ENCODE measurements around the gene VENTX. TPM values are rescaled to one million over a fixed set of nuclear protein-coding genes. Genes with fewer than 3 reads are reported as not detected.

The VENTX gene
- polyA plus RNA-seq, 3 donors, result 0.14 to 0.27 (median 0.25) TPM

GRCh38 chr10:133235265-133235855 is 2.3 kb upstream of the VENTX start:
- DNase-seq, result no peak

- no peak for DNase-seq
Measured at GRCh38 chr10:133235932-133236331, 1.7 kb upstream of the VENTX start.

- DNase-seq, result no peak
Measured at GRCh38 chr10:133236401-133237240, 1.0 kb upstream of the VENTX start.

- no peak for DNase-seq
Measured at GRCh38 chr10:133237241-133237587, 441 bp upstream of the VENTX start.

GRCh38 chr10:133238466-133238804 is 780 bp downstream of the VENTX start:
- DNase-seq, result no peak

GRCh38 chr10:133239990-133240389 is 2.3 kb downstream of the VENTX start:
- no peak for DNase-seq

GRCh38 chr10:133241501-133242205 is 4.0 kb downstream of the VENTX start:
- no peak for DNase-seq

- DNase-seq, result no peak
Measured at GRCh38 chr10:133242611-133243356, 5.1 kb downstream of the VENTX start.

GRCh38 chr10:133243593-133243992 is 5.9 kb downstream of the VENTX start:
- no peak for DNase-seq

- DNase-seq, result no peak
Measured at GRCh38 chr10:133245439-133246235, 8.0 kb downstream of the VENTX start.

- no peak for DNase-seq
Measured at GRCh38 chr10:133246236-133246626, 8.6 kb downstream of the VENTX start.

GRCh38 chr10:133247681-133248333 is 10.2 kb downstream of the VENTX start:
- DNase-seq, result no peak

- no peak for DNase-seq
Measured at GRCh38 chr10:133248334-133248715, 10.7 kb downstream of the VENTX start.

GRCh38 chr10:133249094-133249780 is 11.6 kb downstream of the VENTX start:
- DNase-seq, result no peak

GRCh38 chr10:133249975-133250754 is 12.5 kb downstream of the VENTX start:
- no peak for DNase-seq

- no peak for DNase-seq
Measured at GRCh38 chr10:133251388-133252222, 13.9 kb downstream of the VENTX start.

- DNase-seq, result no peak
Measured at GRCh38 chr10:133252223-133252552, 14.5 kb downstream of the VENTX start.

GRCh38 chr10:133253361-133253955 is 15.8 kb downstream of the VENTX start:
- no peak for DNase-seq

All from renal pelvis (tissue), 4 donors.